HCT116 (cell line): ENCODE data around the gene ASXL2. TPM values are rescaled to one million over a fixed set of nuclear protein-coding genes. Genes with fewer than 3 reads are reported as not detected.

ENCODE experiments used
- ATAC-seq: fragments of 200-7000 bp; cut with Tn5 transposase; 2 replicates; pipeline ENCODE4 v1.9.1; 2020; ENCODE audit warnings: mild to moderate bottlenecking, moderate library complexity
- BruUV-seq: library from RNA; stranded (reverse); fragments of 400-500 nt; replicated peaks from 2 replicates; lab custom pipeline; 2021; lab: Mats Ljungman, UMichigan
- CTCF ChIA-PET: fragments of 300-600 bp; sonication (Branson Sonifier 250); formaldehyde crosslinking; loops from one replicate; lab custom pipeline; 2021; ENCODE audit warnings: antibody characterized with exemption; lab: Charles Lee
- POLR2A ChIA-PET: fragments of 300-600, 350-600 bp; sonication (Branson Sonifier 250); formaldehyde crosslinking; loops from one replicate; lab custom pipeline; 2021; ENCODE audit warnings: antibody characterized with exemption; lab: Charles Lee
- RAD21 ChIA-PET, 2 experiments: fragments of 300-600 bp; sonication (Branson Sonifier 250); formaldehyde crosslinking; loops; one replicate each; lab custom pipeline; 2023; ENCODE audit warnings: low total read pairs in 2 of 2; ENCODE audit not compliant: uncharacterized antibody in 2 of 2, unreplicated experiment in 2 of 2, low non-redundant PET in 1 of 2; lab: Charles Lee
- DNase-seq: peaks from one replicate; pipeline ENCODE4 v3.0.0-alpha.2; 2010; ENCODE audit warnings: low read depth, low spot score
- H2AFZ ChIP-seq: fragments of 200-600 bp; shearing (Covaris generic), sonication (generic); 2 replicates; pipeline ENCODE4 v1.6.1; 2017; ENCODE audit warnings: low read depth, mixed run types, mixed read lengths, antibody characterized with exemption, low read length; ENCODE audit not compliant: poor library complexity, severe bottlenecking
- H3K27ac ChIP-seq: 2 replicates; pipeline ENCODE4 v1.5.1; 2012; ENCODE audit warnings: low read depth, low read length
- H3K27me3 ChIP-seq: fragments of 200-600 bp; sonication (generic); 2 replicates; pipeline ENCODE4 v1.6.1; 2016; ENCODE audit warnings: mixed run types, low read length, mixed read lengths; ENCODE audit not compliant: insufficient read depth
- H3K36me3 ChIP-seq, 2 experiments: fragments of 200-500 bp in 1 of 2; fragments of 200-600 bp in 1 of 2; sonication (Bioruptor generic) in 1 of 2; sonication (generic) in 1 of 2; 2 replicates each; pipeline versions ENCODE4 v1.5.1 to v1.6.1; 2014 to 2016; ENCODE audit warnings: low read length in 2 of 2, inconsistent platforms in 1 of 2, mixed read lengths in 1 of 2, mixed run types in 1 of 2; ENCODE audit not compliant: insufficient read depth in 2 of 2, control insufficient read depth in 1 of 2
- H3K4me1 ChIP-seq, 2 experiments: fragments of 200-600 bp in 1 of 2; sonication (generic) in 1 of 2; 2 replicates each; pipeline versions ENCODE4 v1.5.1 to v1.6.1; 2012 to 2017; ENCODE audit warnings: low read length in 2 of 2, inconsistent platforms in 1 of 2, mild to moderate bottlenecking in 1 of 2, mixed read lengths in 1 of 2, mixed run types in 1 of 2, moderate library complexity in 1 of 2; ENCODE audit not compliant: insufficient read depth in 2 of 2, control insufficient read depth in 1 of 2
- H3K4me2 ChIP-seq: fragments of 200-600 bp; sonication (generic); 2 replicates; pipeline ENCODE4 v1.6.1; 2017; ENCODE audit warnings: mixed run types, low read length, mixed read lengths
- H3K4me3 ChIP-seq, 2 experiments: fragments of 200-600 bp in 1 of 2; sonication (generic) in 1 of 2; replicated peaks in 1 of 2; 2 replicates each; pipeline ENCODE4 v1.5.1; 2011 to 2016; ENCODE audit warnings: low read length in 2 of 2, control low read depth in 1 of 2, low read depth in 1 of 2, mild to moderate bottlenecking in 1 of 2, mixed read lengths in 1 of 2, mixed run types in 1 of 2
- H3K79me2 ChIP-seq: fragments of 200-600 bp; sonication (generic); 2 replicates; pipeline ENCODE4 v1.6.1; 2017; ENCODE audit warnings: mild to moderate bottlenecking, mixed run types, low read length, moderate library complexity, mixed read lengths; ENCODE audit not compliant: insufficient read depth
- H3K9ac ChIP-seq: fragments of 200-600 bp; sonication (generic); 2 replicates; pipeline ENCODE4 v1.6.1; 2016; ENCODE audit warnings: low read length, mixed read lengths
- H3K9me2 ChIP-seq: fragments of 200-600 bp; sonication (generic), shearing (Covaris generic); 2 replicates; pipeline ENCODE4 v1.6.1; 2017; ENCODE audit warnings: mixed run types, mild to moderate bottlenecking, moderate library complexity; ENCODE audit not compliant: insufficient read depth
- H3K9me3 ChIP-seq, 2 experiments: fragments of 200-500 bp in 1 of 2; fragments of 200-600 bp in 1 of 2; sonication (Bioruptor generic) in 1 of 2; sonication (generic) in 1 of 2; 2 replicates each; pipeline ENCODE4 v1.6.1; 2014 to 2017; ENCODE audit warnings: low read length in 2 of 2, mixed read lengths in 2 of 2, inconsistent platforms in 1 of 2, low read depth in 1 of 2, mild to moderate bottlenecking in 1 of 2, mixed run types in 1 of 2, moderate library complexity in 1 of 2; ENCODE audit not compliant: control insufficient read depth in 1 of 2, insufficient read depth in 1 of 2
- H4K20me1 ChIP-seq: fragments of 200-600 bp; sonication (generic), shearing (Covaris generic); 2 replicates; pipeline ENCODE4 v1.6.1; 2017; ENCODE audit warnings: mixed run types, mild to moderate bottlenecking, moderate library complexity; ENCODE audit not compliant: insufficient read depth
- ATF3 ChIP-seq: IDR thresholded peaks from 2 replicates; pipeline ENCODE4 v1.6.1; 2012
- CBX3 ChIP-seq: IDR thresholded peaks from 2 replicates; pipeline ENCODE4 v1.6.1; 2012; ENCODE audit warnings: low read depth
- CEBPB ChIP-seq: IDR thresholded peaks from 2 replicates; pipeline ENCODE4 v1.6.1; 2012; ENCODE audit warnings: low read depth
- EGR1 ChIP-seq: IDR thresholded peaks from 2 replicates; pipeline ENCODE4 v1.6.1; 2012; ENCODE audit warnings: low read depth
- ELF1 ChIP-seq: IDR thresholded peaks from 2 replicates; pipeline ENCODE4 v1.6.1; 2012; ENCODE audit warnings: low read depth, borderline replicate concordance
- EZH2 ChIP-seq: fragments of 200-600 bp; sonication (generic); IDR thresholded peaks from 2 replicates; pipeline ENCODE4 v1.6.1; 2017; ENCODE audit warnings: antibody characterized with exemption, mixed run types
- EZH2phosphoT487 ChIP-seq: fragments of 200-600 bp; IDR thresholded peaks from 2 replicates; pipeline ENCODE4 v1.6.1; 2018; ENCODE audit warnings: antibody characterized with exemption, borderline replicate concordance
- JUND ChIP-seq: IDR thresholded peaks from 2 replicates; pipeline ENCODE4 v1.6.1; 2012
- MAX ChIP-seq: IDR thresholded peaks from 2 replicates; pipeline ENCODE4 v1.6.1; 2012
- POLR2A ChIP-seq: IDR thresholded peaks from 2 replicates; pipeline ENCODE4 v1.7.0; 2011; ENCODE audit warnings: borderline replicate concordance; ENCODE audit not compliant: insufficient read depth, insufficient read length; ENCODE audit errors: extremely low read depth
- POLR2AphosphoS5 ChIP-seq: IDR thresholded peaks from 2 replicates; pipeline ENCODE4 v1.6.1; 2011; ENCODE audit warnings: mild to moderate bottlenecking, low read depth, low read length, moderate library complexity
- RAD21 ChIP-seq: IDR thresholded peaks from 2 replicates; pipeline ENCODE4 v1.6.1; 2012; ENCODE audit warnings: low read depth, mild to moderate bottlenecking
- REST ChIP-seq: IDR thresholded peaks from 2 replicates; pipeline ENCODE4 v1.6.1; 2012; ENCODE audit warnings: low read depth
- SIN3A ChIP-seq: IDR thresholded peaks from 2 replicates; pipeline ENCODE4 v1.6.1; 2012; ENCODE audit warnings: low read depth
- SRF ChIP-seq: IDR thresholded peaks from 2 replicates; pipeline ENCODE4 v1.6.1; 2012; ENCODE audit warnings: low read depth
- TCF7L2 ChIP-seq: IDR thresholded peaks from 2 replicates; pipeline ENCODE4 v1.7.0; 2011; ENCODE audit warnings: borderline replicate concordance, inconsistent platforms; ENCODE audit not compliant: insufficient read depth, insufficient read length; ENCODE audit errors: extremely low read depth
- YY1 ChIP-seq: IDR thresholded peaks from 2 replicates; pipeline ENCODE4 v1.6.1; 2011; ENCODE audit warnings: low read length, low read depth, moderate library complexity, mild to moderate bottlenecking; ENCODE audit not compliant: insufficient replicate concordance; ENCODE audit errors: extremely low read depth
- ZFX ChIP-seq: fragments of 450-650 bp; IDR thresholded peaks from 2 replicates; pipeline ENCODE4 v1.6.1; 2017
- intact Hi-C: fragments of 100-400 bp; cut with micrococcal nuclease; formaldehyde crosslinking; loops from 2 replicates; pipeline ENCODE4 v1.10.0; 2022
- total RNA-seq: library from RNA; stranded (reverse); gene quantifications from one replicate; pipeline ENCODE4 v1.2.1, GENCODE V29; 2021; ENCODE audit not compliant: unreplicated experiment
- TF ChIP-seq, protein P1 (sequence below), 3 experiments: fragments of 200-600 bp in 1 of 3; sonication (generic) in 1 of 3; IDR thresholded peaks in 2 of 3; conservative IDR thresholded peaks in 1 of 3; 2 replicates each; pipeline ENCODE4 v1.5.1; 2012 to 2017; ENCODE audit warnings: low read depth in 2 of 3, low read length in 2 of 3, antibody characterized with exemption in 1 of 3, borderline replicate concordance in 1 of 3, control low read depth in 1 of 3, mild to moderate bottlenecking in 1 of 3, mixed read lengths in 1 of 3, mixed run types in 1 of 3, moderate library complexity in 1 of 3; ENCODE audit not compliant: insufficient read depth in 1 of 3
- TF ChIP-seq, protein P2 (sequence below): IDR thresholded peaks from 2 replicates; pipeline ENCODE4 v1.6.1; 2011; ENCODE audit warnings: mild to moderate bottlenecking, low read length, moderate library complexity; ENCODE audit not compliant: insufficient replicate concordance; ENCODE audit errors: extremely low read depth

The ASXL2 gene
- total RNA-seq, 1 experiment from 2014 or later: 29.2 TPM

DNA sequence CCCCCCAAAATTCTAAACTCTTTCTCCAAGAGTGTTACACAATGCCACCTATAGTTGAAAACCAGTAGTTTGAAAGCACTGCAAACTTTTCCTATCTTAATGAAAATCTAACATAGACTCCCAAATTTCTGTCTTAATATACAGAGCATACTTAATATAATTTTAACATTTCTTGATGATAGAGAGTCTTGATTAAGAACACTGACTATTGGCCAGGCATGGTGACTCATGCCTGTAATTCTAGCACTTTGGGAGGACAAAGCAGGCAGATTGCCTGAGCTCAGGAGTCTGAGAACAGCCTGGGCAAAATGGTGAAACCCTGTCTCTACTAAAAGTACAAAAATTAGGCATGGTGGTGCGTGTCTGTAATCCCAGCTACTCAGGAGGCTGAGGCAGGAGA lies 34.2 kb downstream of the ASXL2 start:
- BruUV-seq: no TSS peak
- no peak for ATAC-seq
- RAD21 ChIA-PET: no interaction called here
- TF ChIP-seq SRF (no peak), POLR2AphosphoS5 (no peak), MAX (no peak), ZFX (no peak), POLR2A (no peak), SIN3A (no peak), RAD21 (no peak), JUND (no peak), ATF3 (no peak), CBX3 (no peak), REST (no peak), EZH2phosphoT487 (no peak), EGR1 (no peak), ELF1 (no peak), TCF7L2 (no peak), EZH2 (no peak), YY1 (no peak), CEBPB (no peak)
- TF ChIP-seq, protein P1, sequence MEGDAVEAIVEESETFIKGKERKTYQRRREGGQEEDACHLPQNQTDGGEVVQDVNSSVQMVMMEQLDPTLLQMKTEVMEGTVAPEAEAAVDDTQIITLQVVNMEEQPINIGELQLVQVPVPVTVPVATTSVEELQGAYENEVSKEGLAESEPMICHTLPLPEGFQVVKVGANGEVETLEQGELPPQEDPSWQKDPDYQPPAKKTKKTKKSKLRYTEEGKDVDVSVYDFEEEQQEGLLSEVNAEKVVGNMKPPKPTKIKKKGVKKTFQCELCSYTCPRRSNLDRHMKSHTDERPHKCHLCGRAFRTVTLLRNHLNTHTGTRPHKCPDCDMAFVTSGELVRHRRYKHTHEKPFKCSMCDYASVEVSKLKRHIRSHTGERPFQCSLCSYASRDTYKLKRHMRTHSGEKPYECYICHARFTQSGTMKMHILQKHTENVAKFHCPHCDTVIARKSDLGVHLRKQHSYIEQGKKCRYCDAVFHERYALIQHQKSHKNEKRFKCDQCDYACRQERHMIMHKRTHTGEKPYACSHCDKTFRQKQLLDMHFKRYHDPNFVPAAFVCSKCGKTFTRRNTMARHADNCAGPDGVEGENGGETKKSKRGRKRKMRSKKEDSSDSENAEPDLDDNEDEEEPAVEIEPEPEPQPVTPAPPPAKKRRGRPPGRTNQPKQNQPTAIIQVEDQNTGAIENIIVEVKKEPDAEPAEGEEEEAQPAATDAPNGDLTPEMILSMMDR (IDR thresholded peaks at IDR 0.05 in 2 of 3, conservative IDR thresholded peaks at IDR 0.05 in 1 of 3; ENCODE audit: borderline replicate concordance in 1 of 3, insufficient read depth in 1 of 3, low read depth in 2 of 3, low read length in 2 of 3): no peak
- TF ChIP-seq, protein P2, sequence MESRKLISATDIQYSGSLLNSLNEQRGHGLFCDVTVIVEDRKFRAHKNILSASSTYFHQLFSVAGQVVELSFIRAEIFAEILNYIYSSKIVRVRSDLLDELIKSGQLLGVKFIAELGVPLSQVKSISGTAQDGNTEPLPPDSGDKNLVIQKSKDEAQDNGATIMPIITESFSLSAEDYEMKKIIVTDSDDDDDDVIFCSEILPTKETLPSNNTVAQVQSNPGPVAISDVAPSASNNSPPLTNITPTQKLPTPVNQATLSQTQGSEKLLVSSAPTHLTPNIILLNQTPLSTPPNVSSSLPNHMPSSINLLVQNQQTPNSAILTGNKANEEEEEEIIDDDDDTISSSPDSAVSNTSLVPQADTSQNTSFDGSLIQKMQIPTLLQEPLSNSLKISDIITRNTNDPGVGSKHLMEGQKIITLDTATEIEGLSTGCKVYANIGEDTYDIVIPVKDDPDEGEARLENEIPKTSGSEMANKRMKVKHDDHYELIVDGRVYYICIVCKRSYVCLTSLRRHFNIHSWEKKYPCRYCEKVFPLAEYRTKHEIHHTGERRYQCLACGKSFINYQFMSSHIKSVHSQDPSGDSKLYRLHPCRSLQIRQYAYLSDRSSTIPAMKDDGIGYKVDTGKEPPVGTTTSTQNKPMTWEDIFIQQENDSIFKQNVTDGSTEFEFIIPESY: no peak
- TF ChIP-seq, all 23 proteins: peak for 0
- POLR2A ChIA-PET: no interaction called here
- Histone ChIP-seq H3K79me2 (peaks cover 26% of the 10 kb centered on the region), H3K36me3 (no peaks in the 10 kb centered on the region), H3K4me2 (no peak overlapping the region), H2AFZ (no peak overlapping the region), H3K4me3 (no peak overlapping the region), H3K4me1 (no peaks in the 10 kb centered on the region), H4K20me1 (no peaks in the 10 kb centered on the region), H3K9me3 (no peaks in the 10 kb centered on the region), H3K9me2 (no peaks in the 10 kb centered on the region), H3K9ac (no peak overlapping the region), H3K27me3 (no peaks in the 10 kb centered on the region), H3K27ac (no peak overlapping the region)
- no peak for DNase-seq
- intact Hi-C loops: no loop called here
- CTCF ChIA-PET: interaction anchor here (2.6 kb wide), 1 partner anchor 8 kb away, joined by 8 read pairs; no protein-coding TSS in a partner anchor
